WTC11 (cell line): ENCODE data around the gene PTP4A2. TPM values are rescaled to one million over a fixed set of nuclear protein-coding genes. Genes with fewer than 3 reads are reported as not detected.
"Not testable (repeated sequence)": the region's sequence is repeated elsewhere in the genome, so short reads cannot be mapped to it uniquely, and the experiment has no call there.

Source experiments
- ATAC-seq: fragments of 200-7000 bp; cut with Tn5 transposase; 2 replicates; pipeline ENCODE4 v1.10.0; 2021; ENCODE audit warnings: mild to moderate bottlenecking, moderate library complexity
- CTCF ChIA-PET: fragments of 300-600 bp; sonication (Branson Sonifier 250); formaldehyde crosslinking; loops from one replicate; lab custom pipeline; 2021; ENCODE audit warnings: antibody characterized with exemption; lab: Charles Lee
- POLR2A ChIA-PET: fragments of 350-600 bp; sonication (Branson Sonifier 250); formaldehyde crosslinking; loops from one replicate; lab custom pipeline; 2021; ENCODE audit warnings: antibody characterized with exemption; lab: Charles Lee
- DNase-seq: peaks from one replicate; pipeline ENCODE4 v3.0.0; 2021; ENCODE audit warnings: low spot score
- H3K27ac Mint-ChIP-seq: 2 replicates; pipeline ENCODE4 v1.8.0; 2021; ENCODE audit warnings: mixed read lengths
- H3K27me3 Mint-ChIP-seq: 2 replicates; pipeline ENCODE4 v1.8.0; 2021; ENCODE audit warnings: low read depth, mild to moderate bottlenecking, moderate library complexity, mixed read lengths
- H3K36me3 Mint-ChIP-seq: 2 replicates; pipeline ENCODE4 v1.8.0; 2021; ENCODE audit warnings: mixed read lengths
- H3K4me1 Mint-ChIP-seq: 2 replicates; pipeline ENCODE4 v1.8.0; 2022; ENCODE audit warnings: mixed read lengths
- H3K4me3 Mint-ChIP-seq: 2 replicates; pipeline ENCODE4 v1.8.0; 2021; ENCODE audit warnings: mild to moderate bottlenecking, moderate library complexity, mixed read lengths
- H3K9me3 Mint-ChIP-seq: 2 replicates; pipeline ENCODE4 v1.8.0; 2021; ENCODE audit warnings: mixed read lengths
- ATF1 ChIP-seq: sonication (generic); formaldehyde crosslinking; IDR thresholded peaks from 2 replicates; pipeline ENCODE4 v1.8.1; 2023; ENCODE audit warnings: mild to moderate bottlenecking, moderate library complexity, missing genetic modification reagents
- CBFB ChIP-seq: sonication (generic); formaldehyde crosslinking; IDR thresholded peaks from 2 replicates; pipeline ENCODE4 v1.8.1; 2022; ENCODE audit warnings: mild to moderate bottlenecking, low read depth, missing genetic modification reagents
- CDX4 ChIP-seq: fragments of 250-450 bp; sonication (Bioruptor Pico); IDR thresholded peaks from 2 replicates; pipeline ENCODE4 v1.9.0; 2021; ENCODE audit warnings: moderate library complexity, mild to moderate bottlenecking, inconsistent platforms, borderline replicate concordance
- FOXK1 ChIP-seq: sonication (generic); formaldehyde crosslinking; IDR thresholded peaks from 2 replicates; pipeline ENCODE4 v1.8.0; 2022; ENCODE audit warnings: mild to moderate bottlenecking, moderate library complexity, missing genetic modification reagents
- GABPB1 ChIP-seq: sonication (generic); formaldehyde crosslinking; IDR thresholded peaks from 2 replicates; pipeline ENCODE4 v1.8.1; 2023; ENCODE audit warnings: mild to moderate bottlenecking, missing genetic modification reagents
- KAT7 ChIP-seq: sonication (generic); formaldehyde crosslinking; IDR thresholded peaks from 2 replicates; pipeline ENCODE4 v1.8.1; 2023; ENCODE audit warnings: missing genetic modification reagents, mild to moderate bottlenecking, borderline replicate concordance
- MYBL2 ChIP-seq: sonication (generic); formaldehyde crosslinking; IDR thresholded peaks from 2 replicates; pipeline ENCODE4 v1.8.1; 2023; ENCODE audit warnings: mild to moderate bottlenecking, moderate library complexity, missing genetic modification reagents
- NFATC4 ChIP-seq: fragments of 250-450 bp; sonication (Bioruptor Pico); IDR thresholded peaks from 2 replicates; pipeline ENCODE4 v1.9.0; 2021; ENCODE audit warnings: mild to moderate bottlenecking
- NR2C2 ChIP-seq: sonication (generic); formaldehyde crosslinking; IDR thresholded peaks from 2 replicates; pipeline ENCODE4 v1.8.0; 2022; ENCODE audit warnings: mild to moderate bottlenecking, missing genetic modification reagents
- RORB ChIP-seq: fragments of 250-450 bp; sonication (Bioruptor Pico); IDR thresholded peaks from 2 replicates; pipeline ENCODE4 v1.9.0; 2021; ENCODE audit warnings: mild to moderate bottlenecking
- SOX15 ChIP-seq: fragments of 250-450 bp; sonication (Bioruptor Pico); IDR thresholded peaks from 2 replicates; pipeline ENCODE4 v1.9.0; 2021; ENCODE audit warnings: mild to moderate bottlenecking
- TEAD1 ChIP-seq: sonication (generic); formaldehyde crosslinking; IDR thresholded peaks from 2 replicates; pipeline ENCODE4 v1.8.0; 2022; ENCODE audit warnings: mild to moderate bottlenecking, missing genetic modification reagents
- ZMAT4 ChIP-seq: fragments of 250-450 bp; sonication (Bioruptor Pico); IDR thresholded peaks from 2 replicates; pipeline ENCODE4 v1.9.0; 2021; ENCODE audit warnings: mild to moderate bottlenecking
- ZNF396 ChIP-seq: fragments of 250-450 bp; sonication (Bioruptor Pico); IDR thresholded peaks from 2 replicates; pipeline ENCODE4 v1.8.0; 2021; ENCODE audit warnings: mild to moderate bottlenecking, moderate library complexity, borderline replicate concordance
- ZNF423 ChIP-seq: fragments of 250-450 bp; sonication (Bioruptor Pico); IDR thresholded peaks from 2 replicates; pipeline ENCODE4 v2.1.2; 2022; ENCODE audit warnings: mild to moderate bottlenecking, moderate library complexity
- total RNA-seq: library from RNA; stranded (reverse); gene quantifications from 3 replicates; pipeline ENCODE4 v1.2.3, GENCODE V29; 2021
- TF ChIP-seq, protein P1 (sequence below): sonication (generic); formaldehyde crosslinking; IDR thresholded peaks from 2 replicates; pipeline ENCODE4 v1.8.1; 2022; ENCODE audit warnings: low read depth, mild to moderate bottlenecking, moderate library complexity, missing genetic modification reagents, borderline replicate concordance
- TF ChIP-seq, protein P2 (sequence below): fragments of 200-600 bp; IDR thresholded peaks from 2 replicates; pipeline ENCODE4 v1.8.0; 2022; ENCODE audit warnings: antibody characterized with exemption
- TF ChIP-seq, protein P3 (sequence below): sonication (generic); formaldehyde crosslinking; IDR thresholded peaks from 2 replicates; pipeline ENCODE4 v1.8.0; 2022; ENCODE audit warnings: missing genetic modification reagents
- TF ChIP-seq, protein P4 (sequence below): fragments of 250-450 bp; sonication (Bioruptor Pico); IDR thresholded peaks from 2 replicates; pipeline ENCODE4 v1.8.0; 2021; ENCODE audit warnings: mild to moderate bottlenecking

PTP4A2 gene
- total RNA-seq, 1 experiment from 2014 or later = 172 TPM

DNA sequence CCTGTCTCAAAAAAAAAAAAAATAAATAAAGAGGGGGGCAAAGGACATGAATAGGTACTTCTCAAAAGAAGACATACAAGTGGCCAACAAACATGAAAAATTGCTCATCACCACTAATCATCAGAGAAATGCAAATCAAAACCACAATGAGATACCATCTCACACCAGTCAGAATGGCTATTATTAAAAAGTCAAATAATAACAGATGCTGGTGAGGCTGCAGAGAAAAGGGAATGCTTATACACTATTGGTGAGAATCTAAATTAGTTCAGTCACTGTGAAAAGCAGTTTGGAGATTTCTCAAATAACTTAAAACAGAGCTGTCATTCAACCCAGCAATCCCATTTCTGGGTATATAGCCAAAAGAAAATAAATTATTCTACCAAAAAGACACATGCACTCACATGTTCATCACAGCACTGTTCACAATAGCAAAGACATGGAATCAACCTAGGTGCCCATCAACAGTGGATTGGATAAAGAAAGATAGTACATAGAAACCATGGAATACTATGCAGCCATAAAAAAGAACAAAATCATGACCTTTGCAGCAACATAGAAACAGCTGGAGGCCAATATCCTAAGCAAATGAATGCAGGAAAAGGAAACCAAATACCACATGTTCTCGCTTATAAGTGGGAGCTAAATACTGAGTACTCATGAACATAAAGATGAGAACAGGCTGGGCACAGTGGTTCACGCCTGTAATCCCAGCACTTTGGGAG lies 42.5 kb downstream of the PTP4A2 start:
- H3K27ac Mint-ChIP-seq, ATAC-seq, POLR2A ChIA-PET, H3K4me3 Mint-ChIP-seq, DNase-seq, H3K4me1 Mint-ChIP-seq, H3K27me3 Mint-ChIP-seq, H3K36me3 Mint-ChIP-seq, H3K9me3 Mint-ChIP-seq, CTCF ChIA-PET: not testable (repeated sequence)

DNA sequence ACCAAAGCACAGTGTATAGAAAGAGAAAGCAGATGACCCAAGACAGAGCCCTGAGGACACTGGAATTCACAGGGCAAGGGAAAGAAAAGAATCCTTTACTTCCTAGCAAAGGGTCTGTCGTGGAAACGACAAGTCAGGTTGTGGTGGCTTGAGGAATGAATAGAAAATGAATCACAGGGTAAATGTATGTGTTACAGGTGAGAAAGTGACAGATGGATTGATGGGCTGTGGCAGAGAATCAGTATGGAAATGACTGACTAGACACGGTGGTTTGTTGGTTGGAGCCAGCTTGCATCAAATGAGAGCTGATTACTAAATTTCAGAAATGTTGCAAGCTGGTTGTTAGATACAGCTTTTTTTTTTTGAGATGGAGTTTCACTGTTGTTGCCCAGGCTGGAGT lies 46.9 kb downstream of the PTP4A2 start:
- no peak for TF ChIP-seq FOXK1 (CRISPR knock-in tag)
- no peaks in the 10 kb centered on the region for H3K36me3 Mint-ChIP-seq
- ChIA-PET POLR2A (no interaction called here), CTCF (interaction anchor here (1.1 to 1.2 kb wide), 2 partner anchors 103 to 237 kb away, joined by 3 to 4 read pairs; no protein-coding TSS in a partner anchor)
- H3K27ac Mint-ChIP-seq = no peak overlapping the region
- 0 out of 2 replicates have a peak, but pooled peaks cover 7% of the 10 kb centered on the region for H3K9me3 Mint-ChIP-seq
- H3K4me1 Mint-ChIP-seq = peaks cover 8% of the 10 kb centered on the region
- no peak for DNase-seq
- H3K27me3 Mint-ChIP-seq = no peaks in the 10 kb centered on the region
- ATAC-seq = no peak
- no peak overlapping the region for H3K4me3 Mint-ChIP-seq

DNA sequence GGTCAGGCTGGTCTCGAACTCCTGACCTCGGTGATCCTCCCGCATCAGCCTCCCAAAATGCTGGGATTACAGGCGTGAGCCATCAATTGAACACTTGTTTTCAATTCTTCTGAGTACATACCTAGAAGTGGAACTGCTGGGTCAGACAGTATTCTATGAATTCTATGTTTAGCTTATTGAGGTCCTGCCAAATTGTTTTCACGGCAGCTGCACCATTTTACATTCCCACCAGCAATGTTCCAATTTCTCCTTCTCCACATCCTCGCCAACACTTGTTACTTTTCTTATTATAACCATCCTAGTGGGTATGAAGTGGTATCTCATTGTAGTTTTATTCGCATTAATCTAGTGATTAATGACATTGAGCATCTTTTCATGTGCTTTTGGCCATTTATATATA lies 49.9 kb downstream of the PTP4A2 start:
- POLR2A ChIA-PET = no interaction called here
- CTCF ChIA-PET = no interaction called here

More for the DNA sequence above, 49.9 kb downstream of the PTP4A2 start:
- Mint-ChIP-seq H3K36me3 (no peaks in the 10 kb centered on the region), H3K27ac (no peak overlapping the region), H3K27me3 (peaks cover 4% of the 10 kb centered on the region; the same call in 1 of the 2 replicates), H3K9me3 (no peaks in the 10 kb centered on the region), H3K4me3 (no peak overlapping the region), H3K4me1 (peaks cover 8% of the 10 kb centered on the region)
- ATAC-seq = no peak
- DNase-seq = no peak
- TF ChIP-seq MYBL2 (CRISPR knock-in tag) = no peak
- no peak for TF ChIP-seq CBFB
- no peak for TF ChIP-seq ZNF423 (CRISPR knock-in tag)
- TF ChIP-seq ZNF396 = no peak
- TF ChIP-seq ZMAT4 = no peak
- TF ChIP-seq, protein P1, sequence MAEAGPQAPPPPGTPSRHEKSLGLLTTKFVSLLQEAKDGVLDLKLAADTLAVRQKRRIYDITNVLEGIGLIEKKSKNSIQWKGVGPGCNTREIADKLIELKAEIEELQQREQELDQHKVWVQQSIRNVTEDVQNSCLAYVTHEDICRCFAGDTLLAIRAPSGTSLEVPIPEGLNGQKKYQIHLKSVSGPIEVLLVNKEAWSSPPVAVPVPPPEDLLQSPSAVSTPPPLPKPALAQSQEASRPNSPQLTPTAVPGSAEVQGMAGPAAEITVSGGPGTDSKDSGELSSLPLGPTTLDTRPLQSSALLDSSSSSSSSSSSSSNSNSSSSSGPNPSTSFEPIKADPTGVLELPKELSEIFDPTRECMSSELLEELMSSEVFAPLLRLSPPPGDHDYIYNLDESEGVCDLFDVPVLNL (CRISPR knock-in tag) = no peak
- no peak for TF ChIP-seq CDX4 (CRISPR knock-in tag)
- no peak for TF ChIP-seq RORB (CRISPR knock-in tag)
- TF ChIP-seq TEAD1 (CRISPR knock-in tag) = no peak
- TF ChIP-seq KAT7 = no peak
- TF ChIP-seq FOXK1 (CRISPR knock-in tag) = no peak
- TF ChIP-seq, protein P2, sequence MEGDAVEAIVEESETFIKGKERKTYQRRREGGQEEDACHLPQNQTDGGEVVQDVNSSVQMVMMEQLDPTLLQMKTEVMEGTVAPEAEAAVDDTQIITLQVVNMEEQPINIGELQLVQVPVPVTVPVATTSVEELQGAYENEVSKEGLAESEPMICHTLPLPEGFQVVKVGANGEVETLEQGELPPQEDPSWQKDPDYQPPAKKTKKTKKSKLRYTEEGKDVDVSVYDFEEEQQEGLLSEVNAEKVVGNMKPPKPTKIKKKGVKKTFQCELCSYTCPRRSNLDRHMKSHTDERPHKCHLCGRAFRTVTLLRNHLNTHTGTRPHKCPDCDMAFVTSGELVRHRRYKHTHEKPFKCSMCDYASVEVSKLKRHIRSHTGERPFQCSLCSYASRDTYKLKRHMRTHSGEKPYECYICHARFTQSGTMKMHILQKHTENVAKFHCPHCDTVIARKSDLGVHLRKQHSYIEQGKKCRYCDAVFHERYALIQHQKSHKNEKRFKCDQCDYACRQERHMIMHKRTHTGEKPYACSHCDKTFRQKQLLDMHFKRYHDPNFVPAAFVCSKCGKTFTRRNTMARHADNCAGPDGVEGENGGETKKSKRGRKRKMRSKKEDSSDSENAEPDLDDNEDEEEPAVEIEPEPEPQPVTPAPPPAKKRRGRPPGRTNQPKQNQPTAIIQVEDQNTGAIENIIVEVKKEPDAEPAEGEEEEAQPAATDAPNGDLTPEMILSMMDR = no peak
- no peak for TF ChIP-seq NFATC4 (CRISPR knock-in tag)
- TF ChIP-seq ATF1 (CRISPR knock-in tag) = no peak
- no peak for TF ChIP-seq NR2C2 (CRISPR knock-in tag)
- TF ChIP-seq, protein P3, sequence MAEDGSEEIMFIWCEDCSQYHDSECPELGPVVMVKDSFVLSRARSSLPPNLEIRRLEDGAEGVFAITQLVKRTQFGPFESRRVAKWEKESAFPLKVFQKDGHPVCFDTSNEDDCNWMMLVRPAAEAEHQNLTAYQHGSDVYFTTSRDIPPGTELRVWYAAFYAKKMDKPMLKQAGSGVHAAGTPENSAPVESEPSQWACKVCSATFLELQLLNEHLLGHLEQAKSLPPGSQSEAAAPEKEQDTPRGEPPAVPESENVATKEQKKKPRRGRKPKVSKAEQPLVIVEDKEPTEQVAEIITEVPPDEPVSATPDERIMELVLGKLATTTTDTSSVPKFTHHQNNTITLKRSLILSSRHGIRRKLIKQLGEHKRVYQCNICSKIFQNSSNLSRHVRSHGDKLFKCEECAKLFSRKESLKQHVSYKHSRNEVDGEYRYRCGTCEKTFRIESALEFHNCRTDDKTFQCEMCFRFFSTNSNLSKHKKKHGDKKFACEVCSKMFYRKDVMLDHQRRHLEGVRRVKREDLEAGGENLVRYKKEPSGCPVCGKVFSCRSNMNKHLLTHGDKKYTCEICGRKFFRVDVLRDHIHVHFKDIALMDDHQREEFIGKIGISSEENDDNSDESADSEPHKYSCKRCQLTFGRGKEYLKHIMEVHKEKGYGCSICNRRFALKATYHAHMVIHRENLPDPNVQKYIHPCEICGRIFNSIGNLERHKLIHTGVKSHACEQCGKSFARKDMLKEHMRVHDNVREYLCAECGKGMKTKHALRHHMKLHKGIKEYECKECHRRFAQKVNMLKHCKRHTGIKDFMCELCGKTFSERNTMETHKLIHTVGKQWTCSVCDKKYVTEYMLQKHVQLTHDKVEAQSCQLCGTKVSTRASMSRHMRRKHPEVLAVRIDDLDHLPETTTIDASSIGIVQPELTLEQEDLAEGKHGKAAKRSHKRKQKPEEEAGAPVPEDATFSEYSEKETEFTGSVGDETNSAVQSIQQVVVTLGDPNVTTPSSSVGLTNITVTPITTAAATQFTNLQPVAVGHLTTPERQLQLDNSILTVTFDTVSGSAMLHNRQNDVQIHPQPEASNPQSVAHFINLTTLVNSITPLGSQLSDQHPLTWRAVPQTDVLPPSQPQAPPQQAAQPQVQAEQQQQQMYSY (CRISPR knock-in tag) = no peak
- no peak for TF ChIP-seq GABPB1 (CRISPR knock-in tag)
- TF ChIP-seq, protein P4, sequence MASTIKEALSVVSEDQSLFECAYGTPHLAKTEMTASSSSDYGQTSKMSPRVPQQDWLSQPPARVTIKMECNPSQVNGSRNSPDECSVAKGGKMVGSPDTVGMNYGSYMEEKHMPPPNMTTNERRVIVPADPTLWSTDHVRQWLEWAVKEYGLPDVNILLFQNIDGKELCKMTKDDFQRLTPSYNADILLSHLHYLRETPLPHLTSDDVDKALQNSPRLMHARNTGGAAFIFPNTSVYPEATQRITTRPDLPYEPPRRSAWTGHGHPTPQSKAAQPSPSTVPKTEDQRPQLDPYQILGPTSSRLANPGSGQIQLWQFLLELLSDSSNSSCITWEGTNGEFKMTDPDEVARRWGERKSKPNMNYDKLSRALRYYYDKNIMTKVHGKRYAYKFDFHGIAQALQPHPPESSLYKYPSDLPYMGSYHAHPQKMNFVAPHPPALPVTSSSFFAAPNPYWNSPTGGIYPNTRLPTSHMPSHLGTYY (CRISPR knock-in tag) = no peak
- no peak for TF ChIP-seq SOX15 (CRISPR knock-in tag)
